GM19023 (cell line): Measurements from ENCODE around the gene ADGRG7.
"Not testable (repeated sequence)": the region's sequence is repeated elsewhere in the genome, so short reads cannot be mapped to it uniquely, and the experiment has no call there.

ENCODE experiments used
- ATAC-seq: cut with Tn5 transposase; IDR thresholded peaks from one replicate; pipeline ENCODE4 v1.9.1; 2021; ENCODE audit warnings: mild to moderate bottlenecking, moderate library complexity; ENCODE audit not compliant: unreplicated experiment

The ADGRG7 gene, protein sequence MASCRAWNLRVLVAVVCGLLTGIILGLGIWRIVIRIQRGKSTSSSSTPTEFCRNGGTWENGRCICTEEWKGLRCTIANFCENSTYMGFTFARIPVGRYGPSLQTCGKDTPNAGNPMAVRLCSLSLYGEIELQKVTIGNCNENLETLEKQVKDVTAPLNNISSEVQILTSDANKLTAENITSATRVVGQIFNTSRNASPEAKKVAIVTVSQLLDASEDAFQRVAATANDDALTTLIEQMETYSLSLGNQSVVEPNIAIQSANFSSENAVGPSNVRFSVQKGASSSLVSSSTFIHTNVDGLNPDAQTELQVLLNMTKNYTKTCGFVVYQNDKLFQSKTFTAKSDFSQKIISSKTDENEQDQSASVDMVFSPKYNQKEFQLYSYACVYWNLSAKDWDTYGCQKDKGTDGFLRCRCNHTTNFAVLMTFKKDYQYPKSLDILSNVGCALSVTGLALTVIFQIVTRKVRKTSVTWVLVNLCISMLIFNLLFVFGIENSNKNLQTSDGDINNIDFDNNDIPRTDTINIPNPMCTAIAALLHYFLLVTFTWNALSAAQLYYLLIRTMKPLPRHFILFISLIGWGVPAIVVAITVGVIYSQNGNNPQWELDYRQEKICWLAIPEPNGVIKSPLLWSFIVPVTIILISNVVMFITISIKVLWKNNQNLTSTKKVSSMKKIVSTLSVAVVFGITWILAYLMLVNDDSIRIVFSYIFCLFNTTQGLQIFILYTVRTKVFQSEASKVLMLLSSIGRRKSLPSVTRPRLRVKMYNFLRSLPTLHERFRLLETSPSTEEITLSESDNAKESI

DNA sequence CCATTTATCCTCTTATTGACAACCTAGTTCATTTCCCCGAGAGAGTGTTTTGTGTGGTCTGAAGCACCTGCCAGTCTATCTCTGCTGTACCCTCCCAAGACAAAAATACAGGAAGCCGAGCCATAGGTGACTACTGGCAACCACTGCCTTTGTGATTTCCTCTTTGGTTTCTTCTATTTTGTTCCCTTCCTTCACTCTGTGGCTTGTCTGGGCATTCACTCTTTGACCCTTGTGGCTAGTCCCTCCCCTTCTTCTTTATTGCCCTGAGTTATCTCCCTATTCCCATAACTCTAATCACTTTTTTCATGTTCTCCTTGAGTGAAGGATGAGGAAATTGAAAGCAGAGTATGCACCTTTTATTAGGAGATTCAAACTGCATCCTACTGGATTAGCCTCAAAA, at the start of gene ADGRG7:
TSS of gene ADGRG7 (plus strand) at position 297 of the 400 bp plus-strand sequence. CDS start 256 bp downstream, outside the sequence.
- ATAC-seq = no peak

DNA sequence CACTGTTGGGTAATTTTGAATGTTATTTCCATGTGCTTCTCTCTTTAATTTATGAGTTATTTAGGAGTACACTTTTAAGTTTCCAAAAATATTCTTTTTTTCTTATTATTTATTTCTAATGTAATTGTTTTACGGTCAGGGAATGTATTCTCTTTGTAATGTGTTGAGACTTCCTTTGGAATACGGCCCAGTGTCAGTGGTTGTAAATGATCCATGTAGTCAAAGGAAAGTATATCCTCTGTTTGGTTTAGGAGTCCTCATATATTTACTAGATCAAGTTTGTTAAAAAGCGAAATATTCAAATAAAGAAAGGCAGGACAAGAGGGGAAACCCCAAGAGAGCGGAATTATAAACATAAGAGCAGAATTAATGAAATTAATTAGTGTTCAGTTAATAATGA, 49.0 kb upstream of the ADGRG7 start:
- ATAC-seq = no peak

DNA sequence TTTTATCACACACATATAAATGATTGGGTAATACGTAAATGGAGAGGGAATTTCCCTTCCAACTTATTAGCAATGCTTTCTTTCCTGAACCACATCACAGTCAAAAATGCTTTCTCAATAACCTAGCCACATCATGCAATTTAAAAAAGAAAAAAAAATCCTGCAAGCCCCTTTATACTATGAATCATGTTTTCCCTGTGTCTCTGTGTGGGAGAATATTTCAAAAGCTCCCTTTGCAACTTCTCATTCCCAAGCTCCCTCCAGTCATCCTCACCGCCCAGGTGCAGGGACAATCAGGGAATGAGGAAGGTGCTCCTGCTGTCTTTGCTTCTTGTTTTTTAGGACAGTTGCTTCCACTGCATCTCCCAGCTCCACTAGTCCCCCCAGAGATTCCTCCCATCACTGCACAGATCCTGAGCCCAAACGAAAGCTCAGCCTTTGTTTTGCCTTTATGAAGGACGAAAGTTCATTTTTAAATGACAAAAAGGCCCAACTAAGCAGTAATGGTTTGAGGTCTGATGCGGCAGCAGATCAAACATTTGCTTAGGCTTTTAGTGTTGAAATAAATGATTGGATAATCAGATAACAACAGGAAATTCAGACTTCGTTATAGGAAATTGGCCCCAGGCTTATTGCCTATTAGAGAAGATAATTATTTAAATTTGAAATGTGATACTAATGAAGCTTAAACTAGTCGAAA, 47.8 kb upstream of the ADGRG7 start:
- no peak for ATAC-seq

DNA sequence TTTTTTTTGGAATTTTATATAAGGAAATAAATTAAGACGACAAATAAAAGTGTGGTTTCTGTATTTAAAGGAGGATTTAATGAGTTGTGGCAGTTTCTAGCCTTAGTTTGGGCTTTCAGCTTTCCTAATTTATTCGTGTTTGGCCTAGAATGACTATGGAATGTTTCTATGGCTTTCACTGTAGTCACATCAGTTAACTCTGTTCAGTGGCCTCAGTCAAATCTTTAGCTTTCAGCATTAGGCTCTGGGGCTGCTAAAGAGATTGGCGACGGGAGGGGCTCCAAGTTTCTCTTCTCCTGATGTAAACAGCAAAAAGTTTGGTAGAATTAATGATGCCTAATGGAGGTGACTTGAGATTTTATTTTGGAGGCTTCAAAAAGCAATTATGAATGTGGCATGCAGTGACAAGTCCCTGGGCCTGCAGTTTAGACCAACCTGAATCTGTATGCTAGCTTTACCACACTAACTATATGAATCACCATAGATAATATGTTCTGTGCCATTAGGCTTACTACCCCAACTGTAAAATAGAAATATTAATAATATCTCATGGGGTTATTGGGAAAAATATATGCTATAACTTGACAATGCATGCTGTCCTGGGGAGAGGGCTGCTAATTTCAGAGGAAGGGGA, 47.1 kb upstream of the ADGRG7 start:
- no peak for ATAC-seq

DNA sequence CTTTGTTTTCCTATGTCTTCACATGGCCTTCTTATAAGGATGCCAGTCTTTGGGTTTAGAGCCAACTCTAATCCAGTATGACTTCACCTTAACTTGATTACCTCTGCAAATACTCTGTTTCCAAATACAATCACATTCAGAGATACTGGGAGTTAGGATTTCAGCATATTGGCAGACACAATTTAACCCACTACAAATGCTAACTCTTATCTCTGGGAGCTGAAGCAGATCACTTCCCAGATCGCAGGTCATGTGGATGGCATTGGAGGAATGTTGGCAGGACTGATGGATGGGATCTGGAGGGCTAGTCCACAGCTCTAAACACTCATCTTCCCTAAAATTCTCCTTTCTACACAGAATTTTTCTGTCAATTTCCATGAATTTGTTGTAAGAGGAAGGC, 46.2 kb upstream of the ADGRG7 start:
- no peak for ATAC-seq

GRCh38 chr3:100563652-100564211, 45.7 kb upstream of the ADGRG7 start:
- ATAC-seq = no peak

GRCh38 chr3:100570811-100571210, 38.6 kb upstream of the ADGRG7 start:
- ATAC-seq = no peak

GRCh38 chr3:100574536-100574935, 34.9 kb upstream of the ADGRG7 start:
- no peak for ATAC-seq

DNA sequence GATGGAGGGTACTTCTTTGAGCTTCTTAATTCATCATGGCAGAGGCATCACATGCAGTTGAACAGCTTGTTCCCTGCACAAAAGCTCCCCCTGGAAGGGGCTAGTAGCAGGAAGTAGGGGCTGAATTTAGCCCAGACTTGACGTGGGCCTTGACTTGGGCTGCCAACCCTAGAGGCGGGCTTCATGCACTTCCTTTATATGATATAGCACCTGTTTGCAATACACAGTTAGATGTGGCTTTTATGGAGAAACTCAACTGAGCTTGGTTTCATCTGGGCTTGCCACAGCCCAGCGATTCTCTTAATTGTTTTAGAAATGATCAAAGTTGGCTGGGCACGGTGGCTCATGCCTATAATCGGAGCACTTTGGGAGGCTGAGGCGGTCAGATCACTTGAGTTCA, 33.7 kb upstream of the ADGRG7 start:
- ATAC-seq = no peak

GRCh38 chr3:100577382-100578008, 31.9 kb upstream of the ADGRG7 start:
- ATAC-seq = no peak

DNA sequence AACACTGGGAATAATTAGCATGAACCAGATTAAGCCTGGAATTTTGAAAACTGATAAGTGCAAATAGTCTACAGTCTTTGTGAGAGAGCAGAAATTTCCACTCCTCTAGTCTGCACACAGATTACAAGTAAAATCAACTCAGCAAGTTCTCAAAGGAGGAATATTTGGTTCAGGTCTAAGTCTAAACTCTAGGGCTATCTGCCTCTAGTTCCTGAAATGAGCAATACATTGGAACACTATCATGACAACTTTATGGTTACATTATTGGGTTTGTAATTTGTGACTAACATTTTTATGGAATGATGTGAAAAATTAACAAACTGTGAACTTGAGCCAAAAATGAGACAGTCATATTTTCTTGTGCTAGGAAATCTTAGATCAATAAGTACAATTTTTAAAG, 30.8 kb upstream of the ADGRG7 start:
- no peak for ATAC-seq

GRCh38 chr3:100580147-100580546, 29.3 kb upstream of the ADGRG7 start:
- no peak for ATAC-seq

DNA sequence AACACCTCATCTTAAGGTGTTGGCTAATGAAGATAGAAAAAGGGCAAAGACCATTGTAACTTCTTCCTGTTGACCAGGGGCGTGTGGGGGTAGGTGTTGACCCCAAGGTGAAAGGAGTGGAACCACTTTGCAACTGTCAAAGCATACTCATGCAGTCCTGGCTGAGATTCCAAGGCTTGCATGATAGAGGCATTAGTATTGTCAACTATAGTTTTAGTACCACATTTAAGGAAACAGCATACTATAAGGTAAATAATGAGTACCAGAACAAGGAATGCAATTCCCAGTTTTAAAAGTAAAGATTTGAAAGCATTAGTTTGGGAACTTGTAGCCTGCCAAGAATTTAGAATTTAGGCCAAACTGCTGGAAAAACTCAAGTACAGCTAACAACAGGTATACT, 27.8 kb upstream of the ADGRG7 start:
- no peak for ATAC-seq

DNA sequence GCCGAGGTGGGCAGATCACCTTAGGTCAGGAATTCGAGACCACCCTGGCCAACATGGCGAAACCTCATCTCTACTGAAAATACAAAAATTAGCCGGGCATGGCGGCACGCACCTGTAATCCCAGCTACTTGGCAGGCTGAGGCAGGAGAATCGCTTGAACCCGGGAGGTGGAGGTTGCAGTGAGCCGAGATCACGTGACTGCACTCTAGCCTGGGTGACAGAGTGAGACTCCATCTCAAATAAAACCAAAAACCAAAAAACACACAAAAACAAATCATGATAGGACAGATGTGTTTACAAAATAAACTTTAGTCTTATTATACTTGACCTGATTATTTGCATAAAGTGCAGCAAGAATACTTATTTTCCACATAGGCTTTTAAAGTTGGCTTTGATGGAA, 27.2 kb upstream of the ADGRG7 start:
- not testable (repeated sequence) for ATAC-seq

GRCh38 chr3:100584101-100584660, 25.2 kb upstream of the ADGRG7 start:
- ATAC-seq = no peak

DNA sequence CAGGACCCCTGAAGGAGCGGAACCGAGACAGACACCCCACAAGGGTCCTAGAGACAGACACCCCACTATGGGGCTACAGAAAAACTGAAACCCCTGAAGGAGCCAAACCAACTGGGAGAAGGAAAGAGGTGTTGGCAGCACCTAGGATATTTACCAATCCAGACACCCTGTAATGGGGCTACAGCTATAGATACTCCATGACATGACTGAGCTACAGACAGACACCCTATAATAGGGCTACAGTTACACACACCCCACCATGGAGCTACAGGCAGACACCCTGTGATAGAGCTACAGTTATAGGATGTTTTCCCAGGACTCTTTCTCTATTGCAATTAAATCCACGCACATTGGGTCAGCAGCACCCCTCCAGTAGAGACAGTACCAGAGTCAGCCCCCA, 22.6 kb upstream of the ADGRG7 start:
- no peak for ATAC-seq

DNA sequence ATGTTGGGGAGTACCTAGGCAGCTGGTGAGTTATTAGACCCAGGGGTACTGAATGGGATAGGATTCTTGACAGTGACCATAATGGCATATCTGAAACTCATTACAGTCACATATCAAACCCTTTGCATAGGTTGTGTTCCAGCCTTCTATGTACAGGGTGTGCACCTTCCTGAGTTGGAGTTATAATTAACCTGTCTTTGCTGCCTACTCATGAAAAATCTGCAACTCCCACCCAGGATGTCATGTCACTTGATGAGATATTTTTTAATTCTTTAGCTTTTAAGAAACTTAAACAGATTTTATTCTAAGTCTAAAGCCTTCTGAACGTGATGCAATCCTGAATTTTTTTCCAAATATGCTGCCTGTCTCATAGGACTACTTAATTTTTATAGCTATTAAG, 21.1 kb upstream of the ADGRG7 start:
- no peak for ATAC-seq

DNA sequence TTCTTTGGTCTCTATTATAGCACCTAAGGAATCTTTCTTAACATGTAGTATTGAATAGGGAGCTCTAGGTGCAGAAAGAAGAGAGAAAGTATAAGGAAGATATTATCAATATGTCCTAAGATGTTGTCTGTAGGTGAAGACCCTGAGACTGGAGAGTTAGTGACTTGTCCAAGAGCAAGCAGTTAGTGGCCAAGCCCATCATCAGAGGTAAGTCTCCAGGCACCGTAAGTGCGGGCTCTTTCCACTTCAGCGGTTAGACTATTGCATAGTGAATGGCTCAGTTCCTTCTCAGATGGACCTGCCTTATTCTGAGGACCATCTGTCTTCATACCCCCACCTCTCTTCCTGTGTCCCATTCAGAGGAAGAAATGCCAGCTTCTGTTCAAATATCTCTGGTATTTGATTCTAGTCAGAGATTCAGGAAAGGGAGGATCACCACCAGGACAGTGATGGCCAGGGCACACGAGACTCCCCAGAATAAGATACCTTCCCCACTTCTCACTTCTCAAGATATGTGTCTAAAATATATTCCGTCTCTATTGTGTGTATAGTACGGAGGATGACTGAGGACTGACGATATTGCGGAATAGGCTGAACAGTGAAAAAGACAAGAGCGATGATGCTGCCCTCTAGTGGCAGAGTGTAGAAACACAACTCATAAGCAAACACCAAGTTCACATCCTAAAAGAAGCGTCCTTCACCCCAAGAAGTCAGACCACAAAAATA, 19.1 kb upstream of the ADGRG7 start:
- peak; percentile 76 for ATAC-seq

- no peak for ATAC-seq
These were observed 18.6 kb upstream of the ADGRG7 start for GRCh38 chr3:100590840-100591147.

- ATAC-seq = no peak
These were observed 18.0 kb upstream of the ADGRG7 start for GRCh38 chr3:100591411-100591810.
